GM23248 (cell line): Measurements from ENCODE around the gene TNFRSF18.

Experiments used
- EZH2 ChIP-seq: fragments of 200-600 bp; sonication (generic); IDR thresholded peaks from 2 replicates; pipeline ENCODE4 v1.6.1; 2018; ENCODE audit warnings: antibody characterized with exemption, mild to moderate bottlenecking; ENCODE audit not compliant: insufficient read depth, poor library complexity, severe bottlenecking
- EZH2phosphoT487 ChIP-seq: fragments of 200-600 bp; sonication (generic); IDR thresholded peaks from 2 replicates; pipeline ENCODE4 v1.6.1; 2018; ENCODE audit warnings: antibody characterized with exemption, moderate library complexity, mild to moderate bottlenecking, low read depth; ENCODE audit not compliant: insufficient read depth

DNA sequence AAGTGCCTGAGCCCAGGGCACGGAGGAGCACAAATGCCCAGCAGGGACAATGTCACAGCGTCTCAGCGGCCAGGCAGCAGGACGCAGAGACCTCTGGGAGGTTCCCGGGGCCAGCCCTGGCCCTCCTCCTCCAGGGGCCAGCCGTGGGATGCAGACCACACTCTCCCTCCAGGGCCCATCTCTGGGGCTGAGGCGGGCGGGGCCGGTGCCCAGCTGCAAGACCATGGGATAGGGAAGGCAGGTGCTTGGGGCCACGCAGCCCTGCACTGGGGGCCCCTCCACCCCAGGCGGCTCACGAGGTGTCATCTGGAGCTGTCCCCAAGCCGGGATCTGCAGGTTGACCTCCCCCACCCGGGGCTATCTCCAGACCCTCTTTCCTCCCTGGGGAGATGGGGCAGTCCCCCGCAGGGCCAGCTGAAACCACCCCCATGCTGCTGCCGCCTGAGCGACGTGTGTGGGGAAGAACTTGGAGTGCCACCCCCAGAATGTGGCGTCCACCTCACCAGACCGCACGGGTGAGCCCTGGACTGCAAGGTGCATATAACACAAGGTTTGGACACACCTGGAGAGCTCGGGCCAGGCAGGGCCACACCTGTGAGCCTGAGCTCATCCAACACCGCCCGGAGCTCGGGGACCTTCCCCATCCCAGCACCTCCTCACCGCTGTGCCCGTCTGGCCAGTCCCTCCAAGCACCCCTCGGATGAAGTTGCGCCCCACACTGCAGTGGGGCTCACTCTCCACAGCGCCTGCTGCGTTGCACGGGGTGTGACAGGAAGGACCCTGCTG is 36.8 kb downstream of the TNFRSF18 start:
- no peak for TF ChIP-seq EZH2
- TF ChIP-seq EZH2phosphoT487 = no peak
